Natural killer cell (primary cell): ENCODE results near the gene C3. TPM values are rescaled to one million over a fixed set of nuclear protein-coding genes. Genes with fewer than 3 reads are reported as not detected.
"Not testable (repeated sequence)": the region's sequence is repeated elsewhere in the genome, so short reads cannot be mapped to it uniquely, and the experiment has no call there.

Experiments used
- ATAC-seq, 3 donors: fragments of 150-1000 bp in 2 of 3; fragments of 200-7000 bp in 1 of 3; cut with Tn5 transposase; 1 replicate in 1 of 3; 2 replicates in 2 of 3; pipeline ENCODE4 v1.10.0; 2021; ENCODE audit warnings: mild to moderate bottlenecking in 2 of 3, moderate library complexity in 2 of 3
- DNase-seq, 2 donors: peaks; one replicate each; pipeline versions ENCODE4 v3.0.0 to v3.0.0-alpha.2; 2013 to 2021; ENCODE audit warnings: mixed read lengths in 1 of 2
- H3K27ac ChIP-seq: one replicate; pipeline ENCODE4 v1.5.1; 2013; ENCODE audit warnings: mild to moderate bottlenecking, low read length
- H3K27me3 ChIP-seq: one replicate; pipeline ENCODE4 v1.6.1; 2013; ENCODE audit warnings: low read length; ENCODE audit not compliant: control insufficient read depth, insufficient read depth
- H3K36me3 ChIP-seq: one replicate; pipeline ENCODE4 v1.6.1; 2013; ENCODE audit warnings: low read length; ENCODE audit not compliant: control insufficient read depth, insufficient read depth
- H3K4me1 ChIP-seq: one replicate; pipeline ENCODE4 v1.6.1; 2013; ENCODE audit warnings: low read length; ENCODE audit not compliant: control insufficient read depth, insufficient read depth
- H3K4me3 ChIP-seq: one replicate; pipeline ENCODE4 v1.5.1; 2013; ENCODE audit warnings: low read length
- H3K9me3 ChIP-seq: one replicate; pipeline ENCODE4 v1.6.1; 2013; ENCODE audit warnings: low read length; ENCODE audit not compliant: control insufficient read depth, insufficient read depth
- H3K27ac Mint-ChIP-seq, 2 donors: one replicate each; pipeline ENCODE4 v1.8.0; 2022; ENCODE audit warnings: mild to moderate bottlenecking in 2 of 2, mixed read lengths in 2 of 2, moderate library complexity in 1 of 2
- H3K27me3 Mint-ChIP-seq, 2 donors: one replicate each; pipeline ENCODE4 v1.8.0; 2022; ENCODE audit warnings: low read depth in 2 of 2, mixed read lengths in 2 of 2
- H3K36me3 Mint-ChIP-seq: one replicate; pipeline ENCODE4 v1.8.0; 2022; ENCODE audit warnings: mixed read lengths
- H3K4me1 Mint-ChIP-seq, 2 donors: one replicate each; pipeline ENCODE4 v1.8.0; 2022; ENCODE audit warnings: mixed read lengths in 2 of 2
- H3K4me3 Mint-ChIP-seq: one replicate; pipeline ENCODE4 v1.8.0; 2022; ENCODE audit warnings: mild to moderate bottlenecking, moderate library complexity, mixed read lengths
- H3K9me3 Mint-ChIP-seq, 2 donors: one replicate each; pipeline ENCODE4 v1.8.0; 2022; ENCODE audit warnings: mixed read lengths in 2 of 2
- CTCF ChIP-seq: fragments of 200-600 bp; IDR thresholded peaks from one replicate; pipeline ENCODE4 v1.8.0; 2022; ENCODE audit warnings: antibody characterized with exemption
- WGBS: methylation state at CpG from one replicate; pipeline ENCODE4 v1.1.7; 2013; ENCODE audit warnings: missing lambda C conversion rate; ENCODE audit not compliant: insufficient coverage; 5-methylcytosine and 5-hydroxymethylcytosine counted together
- intact Hi-C: fragments of 100-400 bp; cut with micrococcal nuclease; formaldehyde crosslinking; loops from one replicate; pipeline ENCODE4 v1.14.2; 2022
- total RNA-seq, 4 donors: library from RNA; stranded (reverse); fragments of 120-200 nt in 1 of 4; gene quantifications; one replicate each; pipeline versions ENCODE4 v1.2.3 to v1.2.4, GENCODE V29; 2013 to 2022

C3 gene
- total RNA-seq, 3 donors from 2014 or later (not counting 1 experiment from before 2014, with no cell fraction given), result 0.38 to 5.5 TPM; not detected in 1

- ATAC-seq (peak; percentile 54 to 68 (median 59)), DNase-seq (peak; percentile 80 to 90)
- H3K27ac Mint-ChIP-seq, result peak overlapping the region; percentile 39 to 82
- under 1% methylated on average over 8 of the region's 8 CpGs for WGBS
- no peaks in the 10 kb centered on the region for H3K27me3 ChIP-seq
- intact Hi-C loops, result loop anchor here (5.0 kb wide), 1 partner anchor 42 kb away; no protein-coding TSS in a partner anchor
- H3K4me3 ChIP-seq, result no peak overlapping the region
- H3K9me3 Mint-ChIP-seq, result no peaks in the 10 kb centered on the region
- peaks cover 51 to 64% of the 10 kb centered on the region in 2 donors for H3K4me1 Mint-ChIP-seq
- peaks cover 59% of the 10 kb centered on the region for H3K4me1 ChIP-seq
- no peaks in the 10 kb centered on the region for H3K36me3 Mint-ChIP-seq
- H3K36me3 ChIP-seq, result no peaks in the 10 kb centered on the region
- peak overlapping the region; percentile 74 for H3K4me3 Mint-ChIP-seq
- H3K27ac ChIP-seq, result peak overlapping the region; percentile 3
- no peak for TF ChIP-seq CTCF
- no peaks in the 10 kb centered on the region for H3K9me3 ChIP-seq
- no peaks in the 10 kb centered on the region for H3K27me3 Mint-ChIP-seq
Observed at GRCh38 chr19:6674868-6675305, 45.6 kb downstream of the C3 start.

- H3K9me3 ChIP-seq, H3K27me3 ChIP-seq, H3K4me3 ChIP-seq, H3K36me3 Mint-ChIP-seq, intact Hi-C loops, ATAC-seq, H3K9me3 Mint-ChIP-seq, H3K27me3 Mint-ChIP-seq, H3K36me3 ChIP-seq, DNase-seq: not testable (repeated sequence)
- peaks cover 51 to 64% of the 10 kb centered on the region in 2 donors for H3K4me1 Mint-ChIP-seq
- Histone ChIP-seq H3K27ac (peak overlapping the region; percentile 3), H3K4me1 (peaks cover 59% of the 10 kb centered on the region)
- 69% methylated on average over 6 of the region's 6 CpGs for WGBS
- H3K27ac Mint-ChIP-seq, result peak overlapping the region; percentile 39 to 82
- H3K4me3 Mint-ChIP-seq, result peak overlapping the region; percentile 74
Observed at GRCh38 chr19:6674408-6674807, 46.0 kb downstream of the C3 start.

- Histone ChIP-seq H3K36me3 (no peaks in the 10 kb centered on the region), H3K27ac (no peak overlapping the region), H3K4me1 (peaks cover 64% of the 10 kb centered on the region), H3K9me3 (no peaks in the 10 kb centered on the region), H3K4me3 (no peak overlapping the region), H3K27me3 (no peaks in the 10 kb centered on the region)
- ATAC-seq (no peak), DNase-seq (no peak)
- WGBS, result 96% methylated on average over 5 of the region's 6 CpGs
- intact Hi-C loops, result no loop called here
- Mint-ChIP-seq H3K4me1 (peaks cover 52 to 61% of the 10 kb centered on the region in 2 donors), H3K9me3 (no peaks in the 10 kb centered on the region), H3K36me3 (no peaks in the 10 kb centered on the region), H3K4me3 (no peak overlapping the region), H3K27me3 (no peaks in the 10 kb centered on the region), H3K27ac (peak overlapping the region in 1 of 2 donors; percentile 14)
- no peak for TF ChIP-seq CTCF
Observed at GRCh38 chr19:6672693-6673290, 47.7 kb downstream of the C3 start.

- no peak for DNase-seq
- Histone ChIP-seq H3K27me3 (no peaks in the 10 kb centered on the region), H3K4me3 (no peak overlapping the region), H3K36me3 (peaks cover 5% of the 10 kb centered on the region), H3K27ac (no peak overlapping the region), H3K9me3 (no peaks in the 10 kb centered on the region), H3K4me1 (peaks cover 64% of the 10 kb centered on the region)
- no peaks in the 10 kb centered on the region for H3K27me3 Mint-ChIP-seq
- WGBS, result 70% methylated on average over 4 of the region's 4 CpGs
- H3K27ac Mint-ChIP-seq, result no peak overlapping the region
- ATAC-seq, result no peak
- H3K36me3 Mint-ChIP-seq, result no peaks in the 10 kb centered on the region
- peaks cover 46 to 62% of the 10 kb centered on the region in 2 donors for H3K4me1 Mint-ChIP-seq
- intact Hi-C loops, result loop anchor here (2.0 kb wide), 2 partner anchors 17 to 39 kb away; no protein-coding TSS in a partner anchor
- TF ChIP-seq CTCF, result no peak
- peak overlapping the region; percentile 41 for H3K4me3 Mint-ChIP-seq
- no peaks in the 10 kb centered on the region for H3K9me3 Mint-ChIP-seq
Observed at GRCh38 chr19:6671960-6672359, 48.5 kb downstream of the C3 start.
